HUES64 (cell line): ENCODE measurements around the gene PRRG4.
A peak's percentile ranks its signal among the peaks of the same experiment; 100 is the strongest.
"Not testable (repeated sequence)": the region's sequence is repeated elsewhere in the genome, so short reads cannot be mapped to it uniquely, and the experiment has no call there.

Experiments used
- H3K27ac ChIP-seq: 2 replicates; pipeline ENCODE4 v1.7.0; 2013; ENCODE audit warnings: low read depth, low read length, inconsistent platforms
- H3K27me3 ChIP-seq: 2 replicates; pipeline ENCODE4 v1.6.1; 2013; ENCODE audit warnings: mild to moderate bottlenecking, low read length; ENCODE audit not compliant: insufficient read depth
- H3K36me3 ChIP-seq: 2 replicates; pipeline ENCODE4 v1.6.1; 2013; ENCODE audit warnings: mild to moderate bottlenecking, low read length; ENCODE audit not compliant: insufficient read depth
- H3K4me1 ChIP-seq: 2 replicates; pipeline ENCODE4 v1.6.1; 2013; ENCODE audit warnings: mild to moderate bottlenecking, low read length, moderate library complexity; ENCODE audit not compliant: insufficient read depth
- H3K4me3 ChIP-seq: 2 replicates; pipeline ENCODE4 v1.5.1; 2013; ENCODE audit warnings: mild to moderate bottlenecking, low read length, moderate library complexity
- H3K9ac ChIP-seq: 2 replicates; pipeline ENCODE4 v1.6.1; 2013; ENCODE audit warnings: mild to moderate bottlenecking, low read depth, low read length
- H3K9me3 ChIP-seq: 2 replicates; pipeline ENCODE4 v1.6.1; 2013; ENCODE audit warnings: low read depth, low read length; ENCODE audit not compliant: insufficient read depth
- WGBS: fragments of 150-250, 120-280 bp; methylation state at CpG from one replicate; pipeline ENCODE4 v1.1.7; 2013; ENCODE audit warnings: missing lambda C conversion rate; 5-methylcytosine and 5-hydroxymethylcytosine counted together

PRRG4 gene

GRCh38 chr11:32817181-32817851 is 12.4 kb upstream of the PRRG4 start:
- H3K27me3 ChIP-seq = no peaks in the 10 kb centered on the region; the same call in 1 of the 2 replicates
- H3K27ac ChIP-seq = no peak overlapping the region
- H3K9ac ChIP-seq = no peak overlapping the region
- no peaks in the 10 kb centered on the region for H3K36me3 ChIP-seq
- WGBS = 91% methylated on average over 4 of the region's 4 CpGs
- H3K9me3 ChIP-seq = no peaks in the 10 kb centered on the region
- H3K4me1 ChIP-seq = no peaks in the 10 kb centered on the region
- no peak overlapping the region for H3K4me3 ChIP-seq

- Histone ChIP-seq H3K27me3 (no peaks in the 10 kb centered on the region; the same call in 1 of the 2 replicates), H3K4me3 (no peak overlapping the region), H3K9me3 (no peaks in the 10 kb centered on the region), H3K4me1 (no peaks in the 10 kb centered on the region), H3K27ac (no peak overlapping the region), H3K36me3 (no peaks in the 10 kb centered on the region), H3K9ac (no peak overlapping the region)
- 90% methylated on average over 3 of the region's 3 CpGs for WGBS
Measured at GRCh38 chr11:32817852-32818183, 11.9 kb upstream of the PRRG4 start.

- no peaks in the 10 kb centered on the region for H3K4me1 ChIP-seq
- no peaks in the 10 kb centered on the region for H3K36me3 ChIP-seq
- 86% methylated on average over 1 of the region's 2 CpGs for WGBS
- H3K27ac ChIP-seq = no peak overlapping the region
- no peaks in the 10 kb centered on the region; the same call in 1 of the 2 replicates for H3K27me3 ChIP-seq
- no peaks in the 10 kb centered on the region for H3K9me3 ChIP-seq
- no peak overlapping the region for H3K9ac ChIP-seq
- no peak overlapping the region for H3K4me3 ChIP-seq
Measured at GRCh38 chr11:32819187-32819586, 10.5 kb upstream of the PRRG4 start.

GRCh38 chr11:32820497-32820896 is 9.2 kb upstream of the PRRG4 start:
- H3K27me3 ChIP-seq = no peaks in the 10 kb centered on the region; the same call in 1 of the 2 replicates
- no peak overlapping the region for H3K4me3 ChIP-seq
- no peak overlapping the region for H3K9ac ChIP-seq
- H3K36me3 ChIP-seq = no peaks in the 10 kb centered on the region
- H3K9me3 ChIP-seq = no peaks in the 10 kb centered on the region
- no peak overlapping the region for H3K27ac ChIP-seq
- no peaks in the 10 kb centered on the region for H3K4me1 ChIP-seq

- no peaks in the 10 kb centered on the region for H3K9me3 ChIP-seq
- no peaks in the 10 kb centered on the region for H3K4me1 ChIP-seq
- H3K27me3 ChIP-seq = no peaks in the 10 kb centered on the region; the same call in 1 of the 2 replicates
- H3K9ac ChIP-seq = no peak overlapping the region
- H3K4me3 ChIP-seq = no peak overlapping the region
- H3K36me3 ChIP-seq = no peaks in the 10 kb centered on the region
- H3K27ac ChIP-seq = no peak overlapping the region
Measured at GRCh38 chr11:32821517-32821916, 8.2 kb upstream of the PRRG4 start.

GRCh38 chr11:32821917-32822560 is 7.7 kb upstream of the PRRG4 start:
- Histone ChIP-seq H3K36me3 (no peaks in the 10 kb centered on the region), H3K27ac (no peak overlapping the region), H3K27me3 (no peaks in the 10 kb centered on the region), H3K4me1 (no peaks in the 10 kb centered on the region), H3K9me3 (no peaks in the 10 kb centered on the region), H3K9ac (no peak overlapping the region), H3K4me3 (no peak overlapping the region)
- WGBS = 79% methylated on average over 4 of the region's 5 CpGs

GRCh38 chr11:32823617-32824016 is 6.1 kb upstream of the PRRG4 start:
- H3K36me3 ChIP-seq = not testable (repeated sequence)
- 98% methylated on average over 2 of the region's 3 CpGs for WGBS

GRCh38 chr11:32826113-32826512 is 3.6 kb upstream of the PRRG4 start:
- no peak overlapping the region for H3K9ac ChIP-seq
- no peak overlapping the region for H3K27ac ChIP-seq
- WGBS = 67% methylated on average over 3 of the region's 3 CpGs

More at GRCh38 chr11:32823617-32824016, 6.1 kb upstream of the PRRG4 start:
- H3K4me3 ChIP-seq, H3K9ac ChIP-seq, H3K9me3 ChIP-seq, H3K27me3 ChIP-seq, H3K27ac ChIP-seq, H3K4me1 ChIP-seq: not testable (repeated sequence)

GRCh38 chr11:32827276-32827675 is 2.5 kb upstream of the PRRG4 start:
- H3K9me3 ChIP-seq = no peaks in the 10 kb centered on the region
- H3K27me3 ChIP-seq = peaks cover 36% of the 10 kb centered on the region
- 0 out of 2 replicates have a peak, but pooled peaks cover 2% of the 10 kb centered on the region for H3K4me1 ChIP-seq
- no peak overlapping the region for H3K9ac ChIP-seq
- H3K4me3 ChIP-seq = no peak overlapping the region
- WGBS = 100% methylated on average over 1 of the region's 1 CpG
- no peaks in the 10 kb centered on the region for H3K36me3 ChIP-seq
- no peak overlapping the region for H3K27ac ChIP-seq

More at GRCh38 chr11:32826113-32826512, 3.6 kb upstream of the PRRG4 start:
- Histone ChIP-seq H3K9me3 (no peaks in the 10 kb centered on the region), H3K4me3 (no peak overlapping the region), H3K27me3 (peaks cover 31% of the 10 kb centered on the region), H3K4me1 (0 out of 2 replicates have a peak, but pooled peaks cover 2% of the 10 kb centered on the region), H3K36me3 (no peaks in the 10 kb centered on the region)

GRCh38 chr11:32829157-32829679 is 509 bp upstream of the PRRG4 start:
- peak overlapping the region; percentile 65 for H3K4me3 ChIP-seq
- H3K9ac ChIP-seq = peak overlapping the region; percentile 55; the same call in 1 of the 2 replicates
- 22% methylated on average over 12 of the region's 12 CpGs for WGBS
- H3K4me1 ChIP-seq = 0 out of 2 replicates have a peak, but pooled peaks cover 2% of the 10 kb centered on the region
- H3K27me3 ChIP-seq = peaks cover 38% of the 10 kb centered on the region
- H3K36me3 ChIP-seq = no peaks in the 10 kb centered on the region
- H3K9me3 ChIP-seq = no peaks in the 10 kb centered on the region
- no peak overlapping the region for H3K27ac ChIP-seq

- H3K27me3 ChIP-seq = peaks cover 38% of the 10 kb centered on the region
- no peak overlapping the region for H3K27ac ChIP-seq
- 0 out of 2 replicates have a peak, but pooled peaks cover 2% of the 10 kb centered on the region for H3K4me1 ChIP-seq
- peak overlapping the region; percentile 65 for H3K4me3 ChIP-seq
- H3K9ac ChIP-seq = no peak overlapping the region; the same call in 1 of the 2 replicates
- no peaks in the 10 kb centered on the region for H3K9me3 ChIP-seq
- no peaks in the 10 kb centered on the region for H3K36me3 ChIP-seq
- WGBS = 43% methylated on average over 5 of the region's 6 CpGs
Measured at GRCh38 chr11:32830413-32830738, 649 bp downstream of the PRRG4 start.
